Hepatocyte (in vitro differentiated cells): ENCODE measurements around the gene STK17A.

Experiments
- CTCF ChIP-seq: fragments of 200-600 bp; sonication (generic); IDR thresholded peaks from 2 replicates; pipeline ENCODE4 v1.5.1; 2016; ENCODE audit warnings: antibody characterized with exemption, mild to moderate bottlenecking; ENCODE audit not compliant: poor library complexity
- EZH2 ChIP-seq: fragments of 200-600 bp; sonication (generic); IDR thresholded peaks from 2 replicates; pipeline ENCODE4 v1.6.1; 2016; ENCODE audit warnings: antibody characterized with exemption, mild to moderate bottlenecking, borderline replicate concordance

GRCh38 chr7:43602256-43602655 is 19.3 kb downstream of the STK17A start:
- TF ChIP-seq CTCF: no peak
- no peak for TF ChIP-seq EZH2
